HG03060 (cell line): ENCODE data around the gene PGBD1.

Experiments used
- ATAC-seq: cut with Tn5 transposase; IDR thresholded peaks from one replicate; pipeline ENCODE4 v1.9.1; 2021; ENCODE audit warnings: low read depth, moderate number of reproducible peaks; ENCODE audit not compliant: unreplicated experiment

PGBD1 gene, protein sequence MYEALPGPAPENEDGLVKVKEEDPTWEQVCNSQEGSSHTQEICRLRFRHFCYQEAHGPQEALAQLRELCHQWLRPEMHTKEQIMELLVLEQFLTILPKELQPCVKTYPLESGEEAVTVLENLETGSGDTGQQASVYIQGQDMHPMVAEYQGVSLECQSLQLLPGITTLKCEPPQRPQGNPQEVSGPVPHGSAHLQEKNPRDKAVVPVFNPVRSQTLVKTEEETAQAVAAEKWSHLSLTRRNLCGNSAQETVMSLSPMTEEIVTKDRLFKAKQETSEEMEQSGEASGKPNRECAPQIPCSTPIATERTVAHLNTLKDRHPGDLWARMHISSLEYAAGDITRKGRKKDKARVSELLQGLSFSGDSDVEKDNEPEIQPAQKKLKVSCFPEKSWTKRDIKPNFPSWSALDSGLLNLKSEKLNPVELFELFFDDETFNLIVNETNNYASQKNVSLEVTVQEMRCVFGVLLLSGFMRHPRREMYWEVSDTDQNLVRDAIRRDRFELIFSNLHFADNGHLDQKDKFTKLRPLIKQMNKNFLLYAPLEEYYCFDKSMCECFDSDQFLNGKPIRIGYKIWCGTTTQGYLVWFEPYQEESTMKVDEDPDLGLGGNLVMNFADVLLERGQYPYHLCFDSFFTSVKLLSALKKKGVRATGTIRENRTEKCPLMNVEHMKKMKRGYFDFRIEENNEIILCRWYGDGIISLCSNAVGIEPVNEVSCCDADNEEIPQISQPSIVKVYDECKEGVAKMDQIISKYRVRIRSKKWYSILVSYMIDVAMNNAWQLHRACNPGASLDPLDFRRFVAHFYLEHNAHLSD

DNA sequence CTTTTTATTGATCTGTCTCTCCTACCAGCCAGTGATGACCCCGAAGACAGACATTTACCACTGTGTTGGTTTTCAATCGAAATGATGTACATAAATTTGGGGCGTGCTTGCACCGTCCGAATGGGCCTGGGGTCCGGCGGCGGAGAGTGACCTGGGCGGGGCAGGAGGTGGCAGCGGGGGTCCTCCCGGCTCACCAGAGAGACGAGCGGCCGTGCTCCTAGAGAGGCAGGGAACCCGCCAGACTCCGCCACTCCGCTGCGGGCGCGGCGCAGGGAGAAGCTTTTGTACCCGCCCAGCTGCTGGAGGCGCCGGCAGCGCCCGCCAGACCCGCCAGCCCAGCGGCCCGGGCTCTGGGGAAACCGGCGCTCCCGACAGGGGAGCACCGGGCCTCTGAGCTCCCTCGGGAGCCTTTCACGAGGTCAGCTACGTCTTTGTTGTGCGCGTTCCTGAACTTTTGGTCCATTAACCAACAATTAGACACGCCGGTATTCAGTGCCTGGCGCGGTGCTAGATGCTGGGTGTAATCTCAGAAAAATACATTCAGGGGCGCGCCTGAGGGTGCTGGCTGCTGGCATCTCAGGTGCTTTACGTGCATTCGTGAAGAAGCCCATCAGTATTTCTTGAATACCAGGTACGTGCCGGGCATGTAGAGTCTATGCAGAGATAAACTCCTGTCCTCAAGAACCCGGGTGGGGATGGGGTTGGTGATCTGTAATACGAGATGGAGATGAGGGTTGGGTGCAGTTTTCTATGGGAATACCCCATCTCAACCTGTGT, at the start of gene PGBD1:
Gene PGBD1 (plus strand): TSS at position 285 of the 777 bp plus-strand sequence. CDS start 2,242 bp downstream, outside the sequence.
- ATAC-seq: no peak

DNA sequence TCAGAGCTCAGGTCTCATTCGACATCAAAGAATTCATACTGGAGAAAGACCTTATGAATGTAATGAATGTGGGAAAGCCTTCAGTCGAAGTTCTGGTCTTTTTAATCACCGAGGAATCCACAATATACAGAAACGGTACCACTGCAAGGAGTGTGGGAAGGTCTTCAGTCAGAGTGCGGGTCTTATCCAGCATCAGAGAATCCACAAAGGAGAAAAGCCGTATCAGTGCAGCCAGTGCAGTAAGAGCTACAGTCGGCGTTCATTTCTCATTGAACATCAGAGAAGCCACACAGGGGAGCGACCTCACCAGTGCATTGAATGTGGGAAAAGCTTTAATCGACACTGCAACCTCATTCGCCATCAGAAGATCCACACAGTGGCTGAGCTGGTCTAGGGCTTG, 48.6 kb upstream of the PGBD1 start:
- ATAC-seq: no peak

DNA sequence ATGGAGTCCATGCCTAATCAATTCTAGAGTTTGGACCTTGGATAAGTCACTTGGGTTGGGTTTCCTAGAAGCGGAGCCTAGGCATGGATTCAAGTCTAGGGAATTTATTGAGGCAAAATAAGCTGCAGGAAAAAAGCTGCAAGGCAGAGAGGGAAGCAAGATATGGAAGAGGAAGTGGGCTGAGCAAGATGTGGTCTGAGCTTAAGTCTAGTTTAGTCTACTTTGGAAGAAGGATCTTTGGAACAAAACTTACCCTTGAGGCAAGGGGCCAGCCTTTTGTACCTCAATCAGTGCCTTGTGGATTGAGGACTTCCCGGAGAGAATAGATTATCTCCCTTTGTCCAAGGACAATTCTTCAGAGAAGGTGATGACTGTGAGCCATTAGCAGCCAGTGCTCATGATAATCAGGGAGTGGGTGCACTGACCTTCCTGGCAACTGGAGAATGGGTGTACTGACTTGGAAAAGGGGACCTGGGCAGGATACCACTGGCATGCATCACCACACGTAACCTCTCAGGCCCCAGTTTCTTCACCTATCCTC, 45.4 kb upstream of the PGBD1 start:
- ATAC-seq: no peak

DNA sequence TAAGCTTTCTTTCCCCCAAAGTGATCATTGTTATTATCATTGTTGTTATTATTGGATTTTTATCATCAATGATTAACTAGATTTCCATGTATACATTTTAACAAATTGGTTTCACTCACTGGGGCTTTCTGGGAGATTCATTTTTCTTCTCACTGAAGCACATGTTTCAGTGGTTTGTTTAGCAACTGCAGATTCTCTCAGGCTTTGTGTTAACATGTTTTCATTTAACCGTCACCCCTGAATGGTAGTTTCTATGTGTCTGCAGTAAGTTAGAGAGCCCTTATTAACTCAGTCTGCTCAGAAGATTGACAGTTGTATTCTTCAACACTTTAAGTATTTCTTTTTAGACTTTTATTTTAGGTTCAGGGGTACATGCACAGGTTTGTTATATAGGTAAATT, 41.7 kb upstream of the PGBD1 start:
- no peak for ATAC-seq

DNA sequence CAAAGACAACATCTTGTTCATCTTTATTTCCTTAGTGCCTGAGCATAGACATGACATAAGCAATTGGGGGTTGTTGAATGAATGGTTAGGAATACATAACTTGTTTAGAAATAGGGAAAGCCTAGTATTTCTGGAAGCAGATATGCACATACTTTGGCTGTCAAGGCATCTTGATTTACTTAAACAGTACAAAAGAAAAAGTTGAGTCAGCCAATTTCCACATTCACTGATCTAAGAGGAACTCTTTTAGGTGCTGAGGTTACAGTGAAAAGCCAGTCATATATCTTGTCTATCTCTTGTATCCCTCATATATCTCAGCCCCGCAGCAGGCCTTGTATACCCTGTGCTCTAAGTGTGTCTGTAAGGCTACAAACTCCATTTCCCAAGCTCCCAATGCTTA, 40.9 kb upstream of the PGBD1 start:
- ATAC-seq: no peak

DNA sequence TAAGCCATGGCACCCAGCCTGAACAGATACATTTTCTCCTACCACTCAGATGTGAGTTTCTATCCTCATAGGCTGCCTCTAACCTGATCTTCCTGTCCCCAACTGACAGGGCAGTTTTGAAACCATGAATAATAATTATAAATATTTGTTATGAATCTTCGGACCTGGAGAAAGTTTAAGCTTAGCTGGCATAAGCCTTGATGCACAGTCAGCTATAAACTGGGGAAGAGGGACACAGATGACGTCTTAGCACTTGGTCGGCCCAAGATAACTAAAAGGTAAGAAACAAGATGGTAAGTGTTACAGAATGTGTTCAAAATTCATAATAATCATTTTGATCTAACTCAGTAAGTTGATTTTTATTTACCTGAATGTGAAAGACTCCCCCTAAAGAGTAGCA, 37.4 kb upstream of the PGBD1 start:
- no peak for ATAC-seq

DNA sequence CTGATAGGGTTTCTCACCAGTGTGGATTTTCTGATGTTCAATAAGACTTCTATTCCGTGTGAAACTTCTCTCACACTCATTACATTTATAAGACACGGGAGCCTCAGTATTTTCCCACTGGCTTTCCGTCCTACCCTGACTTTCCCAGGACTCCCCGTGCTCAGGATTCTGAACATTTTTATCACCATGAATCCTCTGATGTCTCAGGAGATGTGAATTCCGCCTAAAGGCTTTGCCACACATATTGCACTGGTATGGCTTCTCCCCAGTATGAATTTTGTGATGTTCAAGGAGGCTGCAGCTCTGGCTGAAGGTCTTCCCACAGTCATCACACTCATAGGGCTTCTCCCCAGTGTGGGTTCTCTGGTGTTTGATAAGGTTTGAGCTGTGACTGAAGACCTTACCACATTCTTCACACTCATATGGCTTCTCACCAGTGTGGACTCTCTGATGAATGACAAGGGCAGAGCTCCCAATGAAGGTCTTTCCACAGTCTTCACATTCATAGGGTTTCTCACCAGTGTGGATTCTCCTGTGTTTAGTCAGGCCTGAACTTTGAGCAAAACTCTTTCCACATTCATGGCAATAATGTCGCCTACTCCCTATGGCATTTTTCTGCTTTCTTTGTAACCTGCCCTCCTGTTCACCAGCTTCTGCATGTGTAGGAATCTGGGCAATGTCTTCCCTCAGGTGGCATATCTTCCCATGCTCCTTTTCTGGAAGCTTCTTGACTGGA, 36.0 kb upstream of the PGBD1 start:
- no peak for ATAC-seq

DNA sequence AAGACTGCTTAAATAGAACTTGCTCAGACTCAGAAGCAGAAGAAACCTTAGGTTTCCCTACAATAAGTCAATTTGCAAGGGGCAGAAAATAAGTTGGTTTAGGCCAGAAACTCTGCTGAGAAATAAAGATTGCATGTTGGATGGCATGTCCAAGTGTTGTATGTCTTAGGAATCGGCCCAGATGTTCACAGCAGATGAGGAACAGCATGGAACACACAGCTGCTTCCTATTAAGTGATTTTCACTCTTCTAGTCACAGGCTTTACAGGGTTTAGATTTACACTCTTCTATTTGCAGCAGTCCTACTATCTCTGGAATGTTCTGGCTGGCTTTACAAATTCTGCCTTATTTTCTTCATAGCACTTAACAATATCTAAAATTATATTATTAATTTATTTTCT, 32.5 kb upstream of the PGBD1 start:
- ATAC-seq: no peak

DNA sequence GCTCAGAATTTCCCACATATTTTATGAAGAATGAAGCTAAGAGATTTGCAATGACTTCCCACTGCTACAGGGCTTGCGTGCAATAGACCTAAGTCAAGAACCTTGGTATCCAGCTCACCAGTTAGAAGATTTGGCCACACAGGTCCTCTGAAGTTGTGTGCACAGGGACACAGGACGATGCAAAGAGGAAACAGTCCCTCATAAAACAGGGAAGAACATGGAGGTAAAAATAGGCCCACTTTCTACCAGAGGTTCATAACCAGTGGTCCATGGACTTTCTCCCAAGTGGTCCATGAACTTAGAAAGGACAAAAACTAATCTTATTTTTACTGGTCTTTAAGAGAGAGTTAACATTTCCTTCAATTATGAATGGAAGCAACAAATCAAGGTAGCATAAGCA, 30.6 kb upstream of the PGBD1 start:
- no peak for ATAC-seq

DNA sequence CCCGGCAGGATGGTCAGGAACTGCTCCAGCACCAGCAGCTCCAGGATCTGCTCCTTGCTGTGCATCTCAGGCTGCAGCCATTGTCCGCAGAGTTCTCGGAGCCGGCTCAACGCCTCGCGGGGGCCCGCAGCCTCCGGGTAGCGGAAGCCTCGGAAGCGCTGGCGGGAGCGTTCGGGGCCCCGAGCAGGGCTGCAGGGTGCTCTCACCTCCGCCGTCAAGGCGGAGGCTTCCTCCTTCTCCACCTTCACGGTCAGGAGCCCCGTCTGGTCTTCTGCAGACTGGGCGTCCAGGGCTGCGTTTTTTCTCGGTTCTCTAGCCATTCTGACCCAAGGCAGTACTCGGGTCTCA, 29.7 kb upstream of the PGBD1 start:
- no peak for ATAC-seq

DNA sequence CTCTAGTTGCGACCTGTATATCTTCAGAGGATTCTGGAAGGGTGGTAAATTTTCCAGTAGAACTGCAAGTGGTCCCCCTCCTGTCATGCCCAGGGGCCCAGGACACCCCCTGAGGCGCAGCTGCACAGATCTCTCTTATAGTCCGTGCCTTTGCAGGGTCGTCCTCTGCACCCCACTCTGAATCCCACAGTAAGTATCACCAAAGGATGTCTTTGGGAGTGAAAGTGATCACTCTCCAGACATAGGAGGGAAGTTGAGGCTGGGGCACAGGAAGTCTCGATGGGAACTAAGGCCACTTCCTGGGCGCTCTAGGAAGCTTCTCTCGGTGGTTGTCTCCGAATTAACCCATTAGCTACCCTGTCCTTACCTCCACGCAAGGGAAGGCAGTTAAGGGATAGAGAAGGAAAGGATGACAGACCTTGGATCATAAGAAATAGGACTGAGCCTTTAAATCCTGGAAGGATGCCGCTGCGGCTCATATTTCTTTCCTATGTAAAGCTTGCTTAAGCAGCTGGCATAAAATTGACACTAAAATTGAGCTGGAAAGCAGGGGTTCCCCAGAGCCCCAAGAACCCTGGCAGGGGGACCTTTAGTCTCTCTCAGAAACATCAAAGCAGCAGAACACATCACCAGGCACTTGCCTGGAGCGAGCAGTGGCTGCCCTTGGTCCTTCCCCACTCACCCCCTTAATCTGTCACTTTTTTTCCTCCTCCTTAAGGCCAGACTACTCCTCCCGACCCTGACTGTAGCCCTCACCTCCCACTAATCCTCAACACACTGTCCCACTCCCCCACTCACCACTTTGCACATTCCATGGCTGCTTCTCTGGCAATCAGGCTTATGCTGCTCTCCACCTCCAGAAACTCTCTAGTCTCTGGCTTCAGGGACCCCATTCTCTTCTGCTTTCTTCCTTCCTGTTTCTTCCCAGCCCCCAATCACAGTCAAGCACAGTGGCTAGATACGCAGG, 29.1 kb upstream of the PGBD1 start, which contains the start of gene ZKSCAN4:
Gene ZKSCAN4 (minus strand): TSS at position 261 of the 967 bp plus-strand sequence. CDS start 289 bp downstream, outside the sequence.
- ATAC-seq: no peak

DNA sequence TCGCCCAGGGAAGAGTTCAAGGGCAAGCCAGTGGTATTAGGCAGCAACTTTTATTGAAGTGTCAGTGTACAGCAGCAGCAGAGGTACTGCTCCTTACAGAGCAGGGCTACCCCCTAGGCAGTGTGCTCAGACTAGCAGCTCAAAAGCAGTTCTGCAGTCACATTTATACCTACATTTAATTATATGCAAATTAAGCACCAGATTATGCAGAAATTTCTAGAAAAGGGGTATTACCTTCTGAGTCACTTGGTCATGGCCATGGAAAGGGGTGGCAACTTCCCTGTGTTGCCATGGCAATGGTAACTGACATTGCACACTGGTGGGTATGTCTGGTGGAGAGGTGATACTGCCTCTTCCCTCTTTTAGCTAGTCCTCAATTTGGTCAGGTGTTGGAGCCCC, 27.3 kb upstream of the PGBD1 start:
- no peak for ATAC-seq

DNA sequence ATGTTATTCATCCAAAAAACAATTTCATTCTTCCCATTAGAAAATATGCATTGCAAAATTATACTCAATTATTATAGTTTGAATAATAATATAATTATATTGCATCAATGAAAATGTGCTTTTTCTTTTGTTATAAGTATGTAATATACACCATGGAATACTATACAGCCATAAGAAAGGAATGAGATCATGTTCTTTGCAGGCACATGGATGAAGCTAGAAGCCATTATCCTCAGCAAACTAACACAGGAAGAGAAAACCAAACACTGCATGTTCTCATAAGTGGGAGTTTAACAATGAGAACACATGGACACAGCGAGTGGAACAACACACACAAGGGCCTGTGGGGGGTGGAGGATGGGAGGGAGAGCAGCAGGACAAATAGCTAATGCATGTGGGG, 24.3 kb upstream of the PGBD1 start:
- no peak for ATAC-seq

DNA sequence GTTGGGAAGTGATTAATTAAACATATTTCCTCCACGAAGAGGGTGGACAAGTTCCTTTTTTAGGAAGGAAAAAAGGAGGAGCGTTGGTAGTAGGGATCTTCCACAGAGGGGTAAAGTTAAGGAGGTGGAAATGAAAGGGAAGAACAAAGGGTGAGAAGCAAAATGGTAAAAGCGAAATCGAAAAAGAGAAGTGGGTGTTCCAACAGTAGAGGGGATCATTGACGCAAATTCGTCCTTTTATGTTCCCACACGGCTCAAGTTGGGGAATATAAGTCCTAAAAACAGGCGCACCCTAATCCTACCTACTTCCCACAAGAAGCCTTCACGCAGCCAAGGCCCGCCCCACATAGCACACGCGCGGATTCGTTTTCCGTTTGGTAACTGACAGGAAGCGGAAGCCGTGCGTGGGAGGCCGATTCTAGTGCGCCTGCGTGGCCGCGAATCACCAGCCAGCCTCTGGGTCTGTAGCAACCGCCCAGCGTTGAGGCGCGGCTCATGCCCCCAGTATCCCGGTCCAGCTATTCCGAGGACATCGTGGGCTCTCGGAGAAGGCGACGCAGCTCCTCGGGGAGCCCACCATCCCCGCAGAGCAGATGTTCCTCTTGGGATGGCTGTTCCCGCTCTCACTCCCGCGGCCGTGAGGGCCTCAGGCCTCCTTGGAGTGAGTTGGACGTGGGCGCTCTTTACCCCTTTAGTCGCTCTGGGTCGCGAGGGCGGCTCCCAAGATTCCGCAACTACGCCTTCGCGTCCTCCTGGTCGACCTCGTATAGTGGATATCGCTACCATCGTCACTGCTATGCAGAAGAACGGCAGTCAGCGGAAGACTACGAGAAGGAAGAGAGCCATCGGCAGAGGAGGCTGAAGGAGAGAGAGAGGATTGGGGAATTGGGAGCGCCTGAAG, 22.2 kb upstream of the PGBD1 start, which contains the start of gene NKAPL:
Gene NKAPL (plus strand): TSS at position 421 of the 901 bp plus-strand sequence. CDS start 75 bp downstream, at position 496.
- no peak for ATAC-seq

DNA sequence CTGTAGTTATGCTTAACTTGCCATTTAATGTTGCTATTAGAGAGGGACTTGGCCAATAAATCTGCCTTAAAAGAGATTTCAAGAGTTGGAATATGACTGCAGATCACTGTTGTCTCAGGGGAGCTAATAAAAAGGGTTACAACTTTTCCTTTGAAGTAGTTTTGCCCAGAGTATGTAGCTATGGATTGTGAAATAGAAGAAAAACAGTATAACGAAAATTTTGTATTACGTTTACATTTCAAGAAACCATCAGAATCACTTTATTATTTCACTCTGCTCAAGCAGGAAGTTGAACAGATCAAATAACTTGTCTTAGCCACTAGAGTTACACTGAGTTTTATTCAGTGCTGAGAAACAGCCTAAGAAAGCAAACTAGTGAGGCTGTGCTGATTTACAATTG, 17.4 kb upstream of the PGBD1 start:
- ATAC-seq: no peak

DNA sequence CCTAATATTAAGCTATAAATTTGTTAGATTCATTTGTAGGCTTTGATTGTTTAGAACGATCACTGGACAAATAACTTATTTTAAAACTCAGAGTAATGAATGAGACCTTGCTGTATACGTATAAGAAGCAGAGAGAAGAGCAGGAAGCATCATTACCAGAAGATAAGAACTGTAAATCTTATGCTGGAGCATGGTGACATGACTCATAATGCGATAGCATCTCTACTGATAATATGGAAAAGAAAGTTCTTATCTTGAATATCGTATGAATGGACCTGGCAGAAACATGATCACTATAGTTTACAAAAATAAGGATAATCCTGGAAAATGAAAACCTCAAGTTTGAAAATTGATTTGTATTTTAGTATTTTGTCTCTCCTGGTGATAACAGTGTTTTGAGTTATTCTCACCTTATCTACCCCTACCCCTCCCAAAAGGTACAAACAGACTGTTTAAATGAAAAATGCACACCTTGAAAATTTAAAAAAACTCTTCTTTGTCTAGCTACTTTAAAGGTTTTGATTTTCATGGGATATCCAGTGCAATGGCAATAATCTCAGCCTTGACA, 16.5 kb upstream of the PGBD1 start:
- ATAC-seq: no peak

DNA sequence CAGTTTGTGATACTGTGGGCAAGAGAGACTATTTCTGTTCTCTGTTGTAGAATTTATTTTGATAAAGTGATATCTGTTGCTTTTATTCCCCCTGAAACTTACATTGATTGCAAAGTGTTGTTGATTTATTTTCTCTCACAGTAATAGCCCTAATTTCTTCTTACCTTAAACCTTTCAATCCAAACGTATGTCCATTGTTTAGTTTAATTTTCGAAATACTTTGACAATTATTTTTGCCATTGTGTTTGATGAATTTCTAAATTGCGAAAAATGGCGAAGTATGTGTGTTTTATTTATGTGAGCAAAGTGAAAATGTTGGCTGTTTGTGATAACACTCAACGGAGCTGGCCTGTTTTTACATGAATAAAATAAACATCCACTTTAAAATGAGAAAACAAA, 14.8 kb upstream of the PGBD1 start:
- ATAC-seq: no peak
